ENCODE results near the gene CEP128. TPM values are rescaled to one million over a fixed set of nuclear protein-coding genes. Genes with fewer than 3 reads are reported as not detected.

Gene CEP128
- total RNA-seq, 1 experiment from 2014 or later, result 12.0 TPM

- Mint-ChIP-seq H3K27ac (no peak overlapping the region), H3K27me3 (ENCODE audit: low read depth) (no peaks in the 10 kb centered on the region)
- CTCF ChIA-PET, result interaction anchor here (0.8 kb wide), 1 partner anchor 72 kb away, joined by 3 read pairs; no protein-coding TSS in a partner anchor
Observed at GRCh38 chr14:80658733-80659132, 282.8 kb downstream of the CEP128 start.

GRCh38 chr14:80658155-80658554 lies 283.4 kb downstream of the CEP128 start:
- Mint-ChIP-seq H3K4me3 (no peak overlapping the region), H3K36me3 (no peaks in the 10 kb centered on the region), H3K4me1 (no peaks in the 10 kb centered on the region), H3K27me3 (ENCODE audit: low read depth) (no peaks in the 10 kb centered on the region), H3K9me3 (peaks cover under 1% of the 10 kb centered on the region; the same call in 1 of the 2 replicates), H3K27ac (no peak overlapping the region)
- ChIA-PET CTCF (interaction anchor here (0.8 kb wide), 1 partner anchor 71 kb away, joined by 3 read pairs; no protein-coding TSS in a partner anchor), POLR2A (no interaction called here)
- TF ChIP-seq FOXP1 (CRISPR knock-in tag; IDR thresholded peaks at IDR 0.05; ENCODE audit: borderline replicate concordance) (no peak), ZNF317 (CRISPR knock-in tag; IDR thresholded peaks at IDR 0.05; ENCODE audit: borderline replicate concordance, low read depth) (no peak), E2F1 (CRISPR knock-in tag; IDR thresholded peaks at IDR 0.05) (no peak), ETV6 (CRISPR knock-in tag; IDR thresholded peaks at IDR 0.05) (no peak), ATF2 (CRISPR knock-in tag; IDR thresholded peaks at IDR 0.05; ENCODE audit: borderline replicate concordance, low read depth) (no peak), CDX4 (CRISPR knock-in tag; IDR thresholded peaks at IDR 0.05; ENCODE audit: borderline replicate concordance) (no peak)
- no peak for ATAC-seq
- DNase-seq (ENCODE audit: low spot score), result no peak

More at GRCh38 chr14:80658733-80659132, 282.8 kb downstream of the CEP128 start:
- POLR2A ChIA-PET, result no interaction called here
- no peak for DNase-seq (ENCODE audit: low spot score)
- Mint-ChIP-seq H3K36me3 (no peaks in the 10 kb centered on the region), H3K9me3 (no peaks in the 10 kb centered on the region), H3K4me1 (no peaks in the 10 kb centered on the region), H3K4me3 (no peak overlapping the region)
- TF ChIP-seq MYBL2 (CRISPR knock-in tag; IDR thresholded peaks at IDR 0.05) (no peak), GABPB1 (CRISPR knock-in tag; IDR thresholded peaks at IDR 0.05) (0 out of 2 replicates have a peak, but pooled peaks have one; percentile 39), E2F4 (CRISPR knock-in tag; IDR thresholded peaks at IDR 0.05; ENCODE audit: borderline replicate concordance, low read depth) (no peak)
- ATAC-seq, result no peak

- no peaks in the 10 kb centered on the region for H3K36me3 Mint-ChIP-seq
Observed at GRCh38 chr14:80653956-80654355, 287.6 kb downstream of the CEP128 start.

More at GRCh38 chr14:80653956-80654355, 287.6 kb downstream of the CEP128 start:
- ATAC-seq (no peak), DNase-seq (ENCODE audit: low spot score) (no peak)
- ChIA-PET CTCF (no interaction called here), POLR2A (no interaction called here)
- no peaks in the 10 kb centered on the region for H3K27me3 Mint-ChIP-seq (ENCODE audit: low read depth)
- H3K4me3 Mint-ChIP-seq, result no peak overlapping the region
- H3K27ac Mint-ChIP-seq, result no peak overlapping the region
- no peak for TF ChIP-seq PREB (CRISPR knock-in tag; IDR thresholded peaks at IDR 0.05; ENCODE audit: borderline replicate concordance)
- no peak for TF ChIP-seq TEAD1 (CRISPR knock-in tag; IDR thresholded peaks at IDR 0.05)
- TF ChIP-seq MLX (CRISPR knock-in tag; IDR thresholded peaks at IDR 0.05), result no peak
- TF ChIP-seq E2F1 (CRISPR knock-in tag; IDR thresholded peaks at IDR 0.05), result no peak
- TF ChIP-seq NFE2L1 (CRISPR knock-in tag; IDR thresholded peaks at IDR 0.05), result no peak
- no peak for TF ChIP-seq JAZF1 (CRISPR knock-in tag; IDR thresholded peaks at IDR 0.05)
- no peak for TF ChIP-seq SP1 (CRISPR knock-in tag; conservative IDR thresholded peaks at IDR 0.05)
- TF ChIP-seq NFATC4 (CRISPR knock-in tag; IDR thresholded peaks at IDR 0.05), result no peak
- no peak for TF ChIP-seq KAT7 (CRISPR knock-in tag; IDR thresholded peaks at IDR 0.05; ENCODE audit: borderline replicate concordance)
- no peaks in the 10 kb centered on the region for H3K4me1 Mint-ChIP-seq
- peaks cover 15% of the 10 kb centered on the region for H3K9me3 Mint-ChIP-seq

All from WTC11 (cell line).